ENCODE data around the gene ZFP36. TPM values are rescaled to one million over a fixed set of nuclear protein-coding genes. Genes with fewer than 3 reads are reported as not detected.
A peak's percentile ranks its signal among the peaks of the same experiment; 100 is the strongest.

ZFP36 gene
- polyA plus RNA-seq, 2 of the 4 experiments (the other 2 are of a cell fraction), result 22.1 to 29.1 TPM

GRCh38 chr19:39413911-39414608 lies 7.4 kb downstream of the ZFP36 start:
- DNase-seq (ENCODE audit: low read depth in 1 of 2, low spot score in 1 of 2), result peak; percentile 77 to 91
- Histone ChIP-seq H3K4me2 (peak overlapping the region; percentile 89), H3K27ac (peak overlapping the region; percentile 89 to 94), H3K4me1 (peaks cover 34% of the 10 kb centered on the region), H3K9me3 (no peaks in the 10 kb centered on the region), H3K4me3 (peak overlapping the region; percentile 67)
- peak; percentile 72 for FAIRE-seq
- TF ChIP-seq EHMT2 (IDR thresholded peaks at IDR 0.05; ENCODE audit: low read depth) (no peak), FOSL2 (IDR thresholded peaks at IDR 0.05) (no peak), FOSL2 (CRISPR knock-in tag; IDR thresholded peaks at IDR 0.05) (0 out of 2 replicates have a peak, but pooled peaks have one; percentile 7), USF2 (IDR thresholded peaks at IDR 0.05) (0 out of 2 replicates have a peak, but pooled peaks have one; percentile 9), HOXB13 (CRISPR knock-in tag; IDR thresholded peaks at IDR 0.05; ENCODE audit: low read depth) (peak; percentile 52; the same call in 1 of the 2 replicates), SMC3 (IDR thresholded peaks at IDR 0.05) (peak; percentile 21; the same call in 1 of the 3 replicates), HDAC2 (IDR thresholded peaks at IDR 0.05) (0 out of 2 replicates have a peak, but pooled peaks have one; percentile 70), CTCF (IDR thresholded peaks at IDR 0.05) (peak; percentile 51), RAD21 (conservative IDR thresholded peaks at IDR 0.05 in 1 of 2, IDR thresholded peaks at IDR 0.05 in 1 of 2) (peak; percentile 35 to 44; a peak in 3 of 5 replicates), HOXA7 (CRISPR knock-in tag; IDR thresholded peaks at IDR 0.05) (0 out of 2 replicates have a peak, but pooled peaks have one; percentile 44), CBX2 (IDR thresholded peaks at IDR 0.05; ENCODE audit: borderline replicate concordance, low read depth) (no peak), JUN (IDR thresholded peaks at IDR 0.05) (peak in 1 of 2 experiments; percentile 15; a peak in 1 of 5 replicates), CEBPB (IDR thresholded peaks at IDR 0.05) (peak; percentile 62 to 76; a peak in 3 of 4 replicates), GATA3 (IDR thresholded peaks at IDR 0.05; ENCODE audit: borderline replicate concordance) (peak; percentile 39; the same call in 1 of the 2 replicates), BHLHE40 (IDR thresholded peaks at IDR 0.05; ENCODE audit: low read depth, low read length) (0 out of 2 replicates have a peak, but pooled peaks have one; percentile 6), ELK1 (IDR thresholded peaks at IDR 0.05; ENCODE audit: low read depth, low read length) (no peak), RCOR1 (IDR thresholded peaks at IDR 0.05; ENCODE audit: low read depth, low read length) (peak; percentile 86; the same call in 1 of the 2 replicates), KDM1A (IDR thresholded peaks at IDR 0.05; ENCODE audit: low read depth) (peak; percentile 90), ZFP36 (IDR thresholded peaks at IDR 0.05; ENCODE audit: borderline replicate concordance, partially characterized antibody) (no peak), HOXB5 (CRISPR knock-in tag; IDR thresholded peaks at IDR 0.05) (peak; percentile 35; the same call in 1 of the 2 replicates)
- TF ChIP-seq, protein P1, sequence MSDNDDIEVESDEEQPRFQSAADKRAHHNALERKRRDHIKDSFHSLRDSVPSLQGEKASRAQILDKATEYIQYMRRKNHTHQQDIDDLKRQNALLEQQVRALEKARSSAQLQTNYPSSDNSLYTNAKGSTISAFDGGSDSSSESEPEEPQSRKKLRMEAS (IDR thresholded peaks at IDR 0.05), result peak; percentile 60
- POLR2A ChIA-PET, result interaction anchor here (0.8 to 4.7 kb wide), 11 partner anchors 9 to 119 kb away, joined by 3 to 102 read pairs (median 4); partner anchors contain the start of genes EID2B, MED29, PAF1 and RPS16
- 64% methylated on average over 18 of the region's 18 CpGs for WGBS (ENCODE audit: missing lambda C conversion rate)
- CTCF ChIA-PET, result interaction anchor here (0.6 to 23.5 kb wide), 18 partner anchors 12 to 129 kb away, joined by 3 to 457 read pairs (median 4); partner anchors contain the start of genes EID2B, MED29, PAF1 and RPS16
- peak; percentile 2 to 13; a peak in 3 of 6 replicates for ATAC-seq
